Fibroblast of peridontal ligament (primary cell): Measurements from ENCODE around the gene FOXD3.
"Not testable (repeated sequence)": the region's sequence is repeated elsewhere in the genome, so short reads cannot be mapped to it uniquely, and the experiment has no call there.

Experiments used
- DNase-seq: peaks from one replicate; pipeline ENCODE4 v3.0.0-alpha.2; 2010; ENCODE audit errors: extremely low read depth

FOXD3 gene

GRCh38 chr1:63321066-63321784 lies 1.1 kb upstream of the FOXD3 start:
- no peak for DNase-seq

GRCh38 chr1:63321785-63322113 lies 618 bp upstream of the FOXD3 start:
- DNase-seq: no peak

- DNase-seq: no peak
Observed at GRCh38 chr1:63322944-63323864, 837 bp downstream of the FOXD3 start.

GRCh38 chr1:63323865-63324778 lies 1.8 kb downstream of the FOXD3 start:
- DNase-seq: no peak

GRCh38 chr1:63324779-63325119 lies 2.4 kb downstream of the FOXD3 start:
- no peak for DNase-seq

- no peak for DNase-seq
Observed at GRCh38 chr1:63325279-63325985, 3.1 kb downstream of the FOXD3 start.

- DNase-seq: no peak
Observed at GRCh38 chr1:63326106-63326472, 3.7 kb downstream of the FOXD3 start.

GRCh38 chr1:63326473-63327380 lies 4.4 kb downstream of the FOXD3 start:
- no peak for DNase-seq

- peak; percentile 56 for DNase-seq
Observed at GRCh38 chr1:63327417-63328054, 5.2 kb downstream of the FOXD3 start.

GRCh38 chr1:63328122-63328521 lies 5.8 kb downstream of the FOXD3 start:
- no peak for DNase-seq

GRCh38 chr1:63328781-63329180 lies 6.4 kb downstream of the FOXD3 start:
- no peak for DNase-seq

GRCh38 chr1:63329621-63330330 lies 7.4 kb downstream of the FOXD3 start:
- DNase-seq: no peak

- no peak for DNase-seq
Observed at GRCh38 chr1:63330331-63330916, 8.1 kb downstream of the FOXD3 start.

- DNase-seq: no peak
Observed at GRCh38 chr1:63342402-63342801, 20.0 kb downstream of the FOXD3 start.

GRCh38 chr1:63343922-63344321 lies 21.6 kb downstream of the FOXD3 start:
- no peak for DNase-seq

GRCh38 chr1:63350320-63350719 lies 28.0 kb downstream of the FOXD3 start:
- DNase-seq: no peak

GRCh38 chr1:63352736-63353135 lies 30.4 kb downstream of the FOXD3 start:
- DNase-seq: no peak

- DNase-seq: not testable (repeated sequence)
Observed at GRCh38 chr1:63356234-63356633, 33.9 kb downstream of the FOXD3 start.

- no peak for DNase-seq
Observed at GRCh38 chr1:63359561-63359960, 37.2 kb downstream of the FOXD3 start.
